Stomach (tissue), 4 donors: ENCODE results near the gene CHTOP.

Experiments used
- POLR2A ChIP-seq, 4 donors: fragments of 450-650 bp; IDR thresholded peaks; one replicate each; pipeline ENCODE4 v1.6.1; 2016; ENCODE audit warnings: antibody characterized with exemption in 4 of 4, control low read depth in 2 of 4, mild to moderate bottlenecking in 1 of 4, moderate library complexity in 1 of 4
- TF ChIP-seq, protein P1 (sequence below), 7 experiments: fragments of 450-650 bp in 4 of 7; fragments of 200-600 bp in 3 of 7; sonication (generic) in 3 of 7; IDR thresholded peaks; one replicate each; pipeline ENCODE4 v1.5.1; 2016 to 2019; ENCODE audit warnings: antibody characterized with exemption in 7 of 7, control low read depth in 2 of 7, mild to moderate bottlenecking in 1 of 7

GRCh38 chr1:153612755-153613331, 21.0 kb upstream of the CHTOP start, which contains the start of gene S100A16:
- TF ChIP-seq, protein P1, sequence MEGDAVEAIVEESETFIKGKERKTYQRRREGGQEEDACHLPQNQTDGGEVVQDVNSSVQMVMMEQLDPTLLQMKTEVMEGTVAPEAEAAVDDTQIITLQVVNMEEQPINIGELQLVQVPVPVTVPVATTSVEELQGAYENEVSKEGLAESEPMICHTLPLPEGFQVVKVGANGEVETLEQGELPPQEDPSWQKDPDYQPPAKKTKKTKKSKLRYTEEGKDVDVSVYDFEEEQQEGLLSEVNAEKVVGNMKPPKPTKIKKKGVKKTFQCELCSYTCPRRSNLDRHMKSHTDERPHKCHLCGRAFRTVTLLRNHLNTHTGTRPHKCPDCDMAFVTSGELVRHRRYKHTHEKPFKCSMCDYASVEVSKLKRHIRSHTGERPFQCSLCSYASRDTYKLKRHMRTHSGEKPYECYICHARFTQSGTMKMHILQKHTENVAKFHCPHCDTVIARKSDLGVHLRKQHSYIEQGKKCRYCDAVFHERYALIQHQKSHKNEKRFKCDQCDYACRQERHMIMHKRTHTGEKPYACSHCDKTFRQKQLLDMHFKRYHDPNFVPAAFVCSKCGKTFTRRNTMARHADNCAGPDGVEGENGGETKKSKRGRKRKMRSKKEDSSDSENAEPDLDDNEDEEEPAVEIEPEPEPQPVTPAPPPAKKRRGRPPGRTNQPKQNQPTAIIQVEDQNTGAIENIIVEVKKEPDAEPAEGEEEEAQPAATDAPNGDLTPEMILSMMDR (IDR thresholded peaks at IDR 0.05): peak in 1 of 7 experiments; percentile 3
- peak in 1 of 4 donors; percentile 83 for TF ChIP-seq POLR2A (IDR thresholded peaks at IDR 0.05)
